HFFc6 (cell line): ENCODE measurements around the gene ANKRD40. TPM values are rescaled to one million over a fixed set of nuclear protein-coding genes. Genes with fewer than 3 reads are reported as not detected.

Experiments used
- DNase-seq: peaks from one replicate; pipeline ENCODE4 v3.0.0-alpha.2; 2018
- H3K27ac Mint-ChIP-seq: 2 replicates; pipeline ENCODE4 v1.8.0; 2020; ENCODE audit warnings: mild to moderate bottlenecking, mixed read lengths
- H3K27me3 Mint-ChIP-seq: 2 replicates; pipeline ENCODE4 v1.8.0; 2021; ENCODE audit warnings: mild to moderate bottlenecking, moderate library complexity, mixed read lengths; ENCODE audit not compliant: insufficient read depth
- H3K36me3 Mint-ChIP-seq: 2 replicates; pipeline ENCODE4 v1.8.0; 2021; ENCODE audit warnings: low read depth, mixed read lengths
- H3K4me1 Mint-ChIP-seq: 2 replicates; pipeline ENCODE4 v1.8.0; 2020; ENCODE audit warnings: low read depth, mixed read lengths
- H3K4me3 Mint-ChIP-seq: 2 replicates; pipeline ENCODE4 v1.8.0; 2020; ENCODE audit warnings: mild to moderate bottlenecking, moderate library complexity, mixed read lengths
- H3K9me3 Mint-ChIP-seq: 2 replicates; pipeline ENCODE4 v1.8.0; 2020; ENCODE audit warnings: mild to moderate bottlenecking, mixed read lengths
- CTCF ChIP-seq: fragments of 200-600 bp; sonication (generic); IDR thresholded peaks from 2 replicates; pipeline ENCODE4 v1.5.0; 2021; ENCODE audit warnings: antibody characterized with exemption, mild to moderate bottlenecking
- total RNA-seq, 6 experiments: library from RNA; stranded (reverse); fragmentation: NEBNext Ultra II Directional; extraction: Animal tissue kit (Norgen Biotek cat#: 25700); gene quantifications; 2 replicates in 1 of 6; 3 replicates in 5 of 6; pipeline ENCODE4 v1.2.3, GENCODE V29; 2021

The ANKRD40 gene
- total RNA-seq, 6 experiments from 2014 or later = 43.1 to 48.4 (median 46.6) TPM

DNA sequence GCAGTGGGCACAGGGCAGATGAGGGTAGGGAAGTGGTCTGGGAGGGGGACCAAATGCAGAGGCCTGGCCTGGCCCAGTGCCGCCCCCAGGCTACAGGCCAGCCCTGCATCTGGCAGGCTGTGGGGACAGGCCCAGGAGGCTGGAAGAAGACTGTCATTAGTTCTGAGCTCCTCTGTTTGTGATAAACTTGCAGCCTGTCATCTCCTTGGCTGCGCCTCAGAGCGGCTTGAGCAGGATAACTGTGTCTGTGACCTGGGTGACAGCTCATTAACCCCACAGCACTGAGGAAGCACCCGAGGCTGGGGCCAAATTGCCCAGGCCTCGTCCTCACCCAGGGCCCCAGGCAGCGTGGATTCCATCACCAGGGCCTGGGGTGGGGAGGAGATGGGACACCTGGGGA, 49.1 kb downstream of the ANKRD40 start:
- Mint-ChIP-seq H3K4me1 (peaks cover 50% of the 10 kb centered on the region), H3K36me3 (peaks cover 9% of the 10 kb centered on the region; the same call in 1 of the 2 replicates), H3K4me3 (no peak overlapping the region), H3K27me3 (peaks cover 3% of the 10 kb centered on the region; the same call in 1 of the 2 replicates), H3K27ac (peak overlapping the region; percentile 62), H3K9me3 (no peaks in the 10 kb centered on the region)
- no peak for TF ChIP-seq CTCF
- DNase-seq = no peak

DNA sequence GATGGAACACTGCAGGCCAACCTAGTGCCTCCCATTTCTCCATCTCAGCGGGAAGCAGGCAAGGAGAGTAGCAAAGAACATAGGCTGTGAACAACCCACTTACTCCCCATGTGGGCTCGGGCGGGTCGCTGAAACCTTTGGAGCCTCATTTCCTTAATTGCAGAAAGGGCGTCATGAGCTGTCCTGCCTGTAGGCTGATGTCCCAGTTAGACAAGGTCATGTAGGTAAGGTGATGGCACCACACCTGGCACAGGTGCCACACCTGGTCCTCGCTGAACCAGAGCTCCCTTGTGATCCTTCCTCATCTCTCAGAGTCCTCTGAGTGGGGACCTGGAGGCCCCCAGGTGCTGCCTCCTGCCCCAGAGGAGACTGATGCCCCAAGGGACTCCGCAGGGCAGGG, 50.1 kb downstream of the ANKRD40 start:
- Mint-ChIP-seq H3K36me3 (0 out of 2 replicates have a peak, but pooled peaks cover 5% of the 10 kb centered on the region), H3K4me1 (peaks cover 42% of the 10 kb centered on the region)

DNA sequence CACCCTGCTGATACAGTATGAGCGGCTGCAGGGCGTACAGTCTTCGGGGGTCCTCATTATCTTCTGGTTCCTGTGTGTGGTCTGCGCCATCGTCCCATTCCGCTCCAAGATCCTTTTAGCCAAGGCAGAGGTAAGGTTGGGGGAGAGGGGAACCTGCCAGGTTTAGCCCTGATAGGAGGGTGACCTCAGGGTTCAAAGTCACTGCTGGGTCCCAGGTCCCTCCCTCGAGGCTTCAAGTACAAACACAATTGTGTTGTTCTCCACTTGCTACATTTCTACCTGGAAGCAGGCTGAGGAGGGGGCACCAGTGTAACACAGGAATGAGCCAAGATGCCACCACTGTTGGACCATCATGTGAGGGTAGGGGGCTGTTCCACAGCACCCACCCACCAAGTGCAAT, 50.7 kb downstream of the ANKRD40 start:
- Mint-ChIP-seq H3K4me3 (no peak overlapping the region), H3K9me3 (no peaks in the 10 kb centered on the region), H3K4me1 (peaks cover 36% of the 10 kb centered on the region), H3K27me3 (peaks cover 3% of the 10 kb centered on the region; the same call in 1 of the 2 replicates), H3K27ac (no peak overlapping the region), H3K36me3 (0 out of 2 replicates have a peak, but pooled peaks cover 4% of the 10 kb centered on the region)
- TF ChIP-seq CTCF = no peak
- no peak for DNase-seq

More for the DNA sequence above, 50.1 kb downstream of the ANKRD40 start:
- no peak for TF ChIP-seq CTCF
- DNase-seq = no peak
- H3K4me3 Mint-ChIP-seq = no peak overlapping the region
- H3K27ac Mint-ChIP-seq = no peak overlapping the region
- H3K27me3 Mint-ChIP-seq = peaks cover 3% of the 10 kb centered on the region; the same call in 1 of the 2 replicates
- no peaks in the 10 kb centered on the region for H3K9me3 Mint-ChIP-seq

GRCh38 chr17:50656509-50656908, 51.2 kb downstream of the ANKRD40 start:
- Mint-ChIP-seq H3K27ac (no peak overlapping the region), H3K4me3 (no peak overlapping the region), H3K4me1 (peaks cover 30% of the 10 kb centered on the region), H3K9me3 (no peaks in the 10 kb centered on the region), H3K27me3 (peaks cover 1% of the 10 kb centered on the region; the same call in 1 of the 2 replicates), H3K36me3 (no peaks in the 10 kb centered on the region)
- TF ChIP-seq CTCF = no peak
- no peak for DNase-seq

DNA sequence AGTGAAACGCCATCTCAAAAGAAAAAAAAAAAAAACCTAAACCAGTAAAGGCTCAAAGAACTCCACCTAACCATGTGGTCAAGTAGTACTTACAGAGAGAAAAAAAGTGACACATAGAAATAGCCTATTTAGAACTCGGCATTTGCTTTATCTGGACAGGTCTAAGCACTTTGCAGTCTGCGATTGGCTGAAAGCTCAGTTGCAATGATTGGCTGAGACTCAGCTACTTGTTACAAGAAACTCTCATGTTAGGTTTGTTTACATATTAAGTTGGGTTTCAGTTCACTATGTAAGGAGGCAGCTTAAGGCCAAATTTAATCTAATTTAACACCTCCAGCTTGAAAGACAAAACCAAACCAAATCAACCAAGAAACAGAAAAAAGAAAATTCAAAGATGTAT, 54.0 kb downstream of the ANKRD40 start:
- Mint-ChIP-seq H3K9me3 (peaks cover under 1% of the 10 kb centered on the region; the same call in 1 of the 2 replicates), H3K4me1 (peaks cover 15% of the 10 kb centered on the region)

More for the DNA sequence above, 54.0 kb downstream of the ANKRD40 start:
- no peak overlapping the region for H3K27ac Mint-ChIP-seq
- no peak for DNase-seq
- TF ChIP-seq CTCF = no peak
- H3K36me3 Mint-ChIP-seq = no peaks in the 10 kb centered on the region
- H3K27me3 Mint-ChIP-seq = peaks cover 1% of the 10 kb centered on the region; the same call in 1 of the 2 replicates
- H3K4me3 Mint-ChIP-seq = no peak overlapping the region
